ENCODE results near the gene USP17L28.
"Not testable (repeated sequence)": the region's sequence is repeated elsewhere in the genome, so short reads cannot be mapped to it uniquely, and the experiment has no call there.

Gene USP17L28

GRCh38 chr4:9348593-9348992, at the start of gene USP17L28:
Gene USP17L28, plus strand, starts transcription at chr4:9348893. Its CDS starts 0 bp downstream, at chr4:9348893.
- H3K27me3 Mint-ChIP-seq; H3K36me3 Mint-ChIP-seq (ENCODE audit: low read depth); H3K9me3 Mint-ChIP-seq; H3K4me3 Mint-ChIP-seq; H3K27ac Mint-ChIP-seq; H3K4me1 Mint-ChIP-seq (ENCODE audit: low read depth); intact Hi-C loops (cut with micrococcal nuclease): not testable (repeated sequence)

GRCh38 chr4:9324191-9324590, 24.5 kb upstream of the USP17L28 start:
- H3K27me3 Mint-ChIP-seq; intact Hi-C loops (cut with micrococcal nuclease): not testable (repeated sequence)

GRCh38 chr4:9324865-9325264, 23.8 kb upstream of the USP17L28 start, which contains the start of gene USP17L24:
Gene USP17L24, plus strand, starts transcription at chr4:9325165. Its CDS starts 0 bp downstream, at chr4:9325165.
- H3K4me3 Mint-ChIP-seq; H3K4me1 Mint-ChIP-seq (ENCODE audit: low read depth); intact Hi-C loops (cut with micrococcal nuclease); H3K9me3 Mint-ChIP-seq; H3K27ac Mint-ChIP-seq; H3K36me3 Mint-ChIP-seq (ENCODE audit: low read depth); H3K27me3 Mint-ChIP-seq: not testable (repeated sequence)

More at GRCh38 chr4:9324191-9324590, 24.5 kb upstream of the USP17L28 start:
- not testable (repeated sequence) for H3K9me3 Mint-ChIP-seq; H3K27ac Mint-ChIP-seq; H3K36me3 Mint-ChIP-seq (ENCODE audit: low read depth); H3K4me3 Mint-ChIP-seq; H3K4me1 Mint-ChIP-seq (ENCODE audit: low read depth)

- H3K36me3 Mint-ChIP-seq (ENCODE audit: low read depth); H3K9me3 Mint-ChIP-seq; intact Hi-C loops (cut with micrococcal nuclease); H3K4me1 Mint-ChIP-seq (ENCODE audit: low read depth); H3K4me3 Mint-ChIP-seq; H3K27me3 Mint-ChIP-seq; H3K27ac Mint-ChIP-seq: not testable (repeated sequence)
Observed at GRCh38 chr4:9329611-9330010, 19.1 kb upstream of the USP17L28 start, which contains the start of gene USP17L25. Gene USP17L25, plus strand, starts transcription at chr4:9329911. Its CDS starts 0 bp downstream, at chr4:9329911.

GRCh38 chr4:9334358-9334757, 14.3 kb upstream of the USP17L28 start, which contains the start of gene USP17L26:
Gene USP17L26, plus strand, starts transcription at chr4:9334658. Its CDS starts 0 bp downstream, at chr4:9334658.
- H3K9me3 Mint-ChIP-seq; H3K27me3 Mint-ChIP-seq; intact Hi-C loops (cut with micrococcal nuclease); H3K4me1 Mint-ChIP-seq (ENCODE audit: low read depth); H3K36me3 Mint-ChIP-seq (ENCODE audit: low read depth); H3K4me3 Mint-ChIP-seq; H3K27ac Mint-ChIP-seq: not testable (repeated sequence)

GRCh38 chr4:9339103-9339502, 9.6 kb upstream of the USP17L28 start, which contains the start of gene USP17L5:
Gene USP17L5, plus strand, starts transcription at chr4:9339403. Its CDS starts 0 bp downstream, at chr4:9339403.
- H3K4me3 Mint-ChIP-seq; intact Hi-C loops (cut with micrococcal nuclease); H3K27me3 Mint-ChIP-seq; H3K36me3 Mint-ChIP-seq (ENCODE audit: low read depth); H3K4me1 Mint-ChIP-seq (ENCODE audit: low read depth); H3K27ac Mint-ChIP-seq; H3K9me3 Mint-ChIP-seq: not testable (repeated sequence)

- H3K4me1 Mint-ChIP-seq (ENCODE audit: low read depth); H3K4me3 Mint-ChIP-seq; intact Hi-C loops (cut with micrococcal nuclease); H3K36me3 Mint-ChIP-seq (ENCODE audit: low read depth); H3K9me3 Mint-ChIP-seq; H3K27ac Mint-ChIP-seq; H3K27me3 Mint-ChIP-seq: not testable (repeated sequence)
Observed at GRCh38 chr4:9343848-9344247, 4.8 kb upstream of the USP17L28 start, which contains the start of gene USP17L27. Gene USP17L27, plus strand, starts transcription at chr4:9344148. Its CDS starts 0 bp downstream, at chr4:9344148.

GRCh38 chr4:9350866-9351265, 2.2 kb downstream of the USP17L28 start:
- H3K9me3 Mint-ChIP-seq; H3K27ac Mint-ChIP-seq; H3K4me1 Mint-ChIP-seq (ENCODE audit: low read depth); H3K27me3 Mint-ChIP-seq; intact Hi-C loops (cut with micrococcal nuclease); H3K4me3 Mint-ChIP-seq; H3K36me3 Mint-ChIP-seq (ENCODE audit: low read depth): not testable (repeated sequence)

GRCh38 chr4:9353338-9353737, 4.6 kb downstream of the USP17L28 start, which contains the start of gene USP17L29:
Gene USP17L29, plus strand, starts transcription at chr4:9353638. Its CDS starts 0 bp downstream, at chr4:9353638.
- H3K9me3 Mint-ChIP-seq; H3K27me3 Mint-ChIP-seq; H3K4me1 Mint-ChIP-seq (ENCODE audit: low read depth); H3K27ac Mint-ChIP-seq; intact Hi-C loops (cut with micrococcal nuclease); H3K4me3 Mint-ChIP-seq; H3K36me3 Mint-ChIP-seq (ENCODE audit: low read depth): not testable (repeated sequence)

- H3K9me3 Mint-ChIP-seq; H3K4me3 Mint-ChIP-seq; H3K27ac Mint-ChIP-seq; H3K36me3 Mint-ChIP-seq (ENCODE audit: low read depth); intact Hi-C loops (cut with micrococcal nuclease); H3K27me3 Mint-ChIP-seq; H3K4me1 Mint-ChIP-seq (ENCODE audit: low read depth): not testable (repeated sequence)
Observed at GRCh38 chr4:9362829-9363228, 14.1 kb downstream of the USP17L28 start, which contains the start of gene USP17L30. Gene USP17L30, plus strand, starts transcription at chr4:9363129. Its CDS starts 0 bp downstream, at chr4:9363129.

GRCh38 chr4:9379881-9380280, 31.2 kb downstream of the USP17L28 start:
- H3K27ac Mint-ChIP-seq; H3K4me3 Mint-ChIP-seq; H3K27me3 Mint-ChIP-seq; H3K36me3 Mint-ChIP-seq (ENCODE audit: low read depth); H3K4me1 Mint-ChIP-seq (ENCODE audit: low read depth); H3K9me3 Mint-ChIP-seq; intact Hi-C loops (cut with micrococcal nuclease): not testable (repeated sequence)

GRCh38 chr4:9381012-9381534, 32.4 kb downstream of the USP17L28 start:
- H3K4me1 Mint-ChIP-seq (ENCODE audit: low read depth); H3K27me3 Mint-ChIP-seq; intact Hi-C loops (cut with micrococcal nuclease); H3K9me3 Mint-ChIP-seq; H3K36me3 Mint-ChIP-seq (ENCODE audit: low read depth); H3K27ac Mint-ChIP-seq: not testable (repeated sequence)
- H3K4me3 Mint-ChIP-seq: peak overlapping the region; percentile 64

GRCh38 chr4:9384126-9384525, 35.4 kb downstream of the USP17L28 start:
- no peak overlapping the region for H3K27ac Mint-ChIP-seq
- intact Hi-C loops (cut with micrococcal nuclease): no loop called here
- H3K36me3 Mint-ChIP-seq (ENCODE audit: low read depth): no peaks in the 10 kb centered on the region
- H3K4me1 Mint-ChIP-seq (ENCODE audit: low read depth): no peaks in the 10 kb centered on the region
- no peaks in the 10 kb centered on the region for H3K9me3 Mint-ChIP-seq
- no peaks in the 10 kb centered on the region for H3K27me3 Mint-ChIP-seq
- no peak overlapping the region for H3K4me3 Mint-ChIP-seq

GRCh38 chr4:9389001-9389400, 40.3 kb downstream of the USP17L28 start:
- H3K9me3 Mint-ChIP-seq; H3K4me1 Mint-ChIP-seq (ENCODE audit: low read depth); H3K4me3 Mint-ChIP-seq; H3K36me3 Mint-ChIP-seq (ENCODE audit: low read depth); H3K27ac Mint-ChIP-seq; intact Hi-C loops (cut with micrococcal nuclease); H3K27me3 Mint-ChIP-seq: not testable (repeated sequence)

Data from dendritic cell treated with granulocyte-macrophage colony-stimulating factor and Interleukin-4, amounts not matched to agents 40 ng/mL and 50 ng/mL, for 4 days (primary cell).